Karpas-422 (cell line): ENCODE measurements around the gene PLXNA4. TPM values are rescaled to one million over a fixed set of nuclear protein-coding genes. Genes with fewer than 3 reads are reported as not detected.

Source experiments
- DNase-seq: peaks from one replicate; pipeline ENCODE4 v3.0.0-alpha.2; 2015
- H2AFZ ChIP-seq: fragments of 200-600 bp; sonication (generic); 2 replicates; pipeline ENCODE4 v1.6.1; 2014; ENCODE audit warnings: antibody characterized with exemption, low read length, mixed read lengths
- H3K27ac ChIP-seq: fragments of 200-600 bp; sonication (generic); 2 replicates; pipeline ENCODE4 v1.5.1; 2014; ENCODE audit warnings: mild to moderate bottlenecking, low read length, moderate library complexity
- H3K27me3 ChIP-seq: fragments of 200-600 bp; sonication (generic); 2 replicates; pipeline ENCODE4 v1.6.1; 2014; ENCODE audit warnings: low read length, mixed read lengths
- H3K36me3 ChIP-seq: fragments of 200-600 bp; sonication (generic); 2 replicates; pipeline ENCODE4 v1.6.1; 2014; ENCODE audit warnings: low read length, mixed read lengths; ENCODE audit not compliant: insufficient read depth
- H3K4me1 ChIP-seq: fragments of 200-600 bp; sonication (generic); 2 replicates; pipeline ENCODE4 v1.6.1; 2014; ENCODE audit warnings: mild to moderate bottlenecking, low read length, mixed read lengths
- H3K4me2 ChIP-seq: fragments of 200-600 bp; sonication (generic); 2 replicates; pipeline ENCODE4 v1.6.1; 2014; ENCODE audit warnings: low read length, low read depth, mild to moderate bottlenecking; ENCODE audit not compliant: poor library complexity, severe bottlenecking
- H3K4me3 ChIP-seq: fragments of 200-600 bp; sonication (generic); 2 replicates; pipeline ENCODE4 v1.5.1; 2014; ENCODE audit warnings: mild to moderate bottlenecking, antibody characterized with exemption, low read length, mixed read lengths
- H3K79me2 ChIP-seq: fragments of 200-600 bp; sonication (generic); 2 replicates; pipeline ENCODE4 v1.6.1; 2014; ENCODE audit warnings: mild to moderate bottlenecking, low read length, mixed read lengths
- H3K9ac ChIP-seq: fragments of 200-600 bp; sonication (generic); 2 replicates; pipeline ENCODE4 v1.6.0; 2014; ENCODE audit warnings: low read length
- H3K9me2 ChIP-seq: fragments of 200-600 bp; sonication (generic), shearing (Covaris generic); replicated peaks from 2 replicates; pipeline ENCODE4 v1.6.0; 2014; ENCODE audit warnings: mild to moderate bottlenecking, low read length, moderate library complexity; ENCODE audit not compliant: insufficient read depth
- H3K9me3 ChIP-seq: fragments of 300-700, 200-600 bp; sonication (generic); 2 replicates; pipeline ENCODE4 v1.6.1; 2014; ENCODE audit warnings: low read length, mixed read lengths
- H4K20me1 ChIP-seq: fragments of 200-600 bp; sonication (generic); 2 replicates; pipeline ENCODE4 v1.6.1; 2014; ENCODE audit warnings: mild to moderate bottlenecking, antibody characterized with exemption, low read length, low read depth; ENCODE audit not compliant: insufficient read depth
- total RNA-seq: library from RNA; depleted of rRNA; stranded (reverse); fragments of >200 nt; shearing (Covaris generic); gene quantifications from 2 replicates; pipeline ENCODE4 v1.2.3, GENCODE V29; 2014; ENCODE audit warnings: low replicate concordance

PLXNA4 gene
- total RNA-seq, 1 experiment from 2014 or later = 0.48 TPM

GRCh38 chr7:132504852-132505251 is 71.4 kb downstream of the PLXNA4 start:
- no peaks in the 10 kb centered on the region for H3K36me3 ChIP-seq

GRCh38 chr7:132504071-132504470 is 72.2 kb downstream of the PLXNA4 start:
- Histone ChIP-seq H3K79me2 (no peaks in the 10 kb centered on the region), H3K9ac (no peak overlapping the region), H3K27me3 (no peaks in the 10 kb centered on the region), H3K27ac (no peak overlapping the region), H2AFZ (no peak overlapping the region), H3K4me3 (no peak overlapping the region), H3K4me2 (no peak overlapping the region), H3K4me1 (no peaks in the 10 kb centered on the region), H3K9me3 (no peaks in the 10 kb centered on the region), H4K20me1 (no peaks in the 10 kb centered on the region), H3K36me3 (no peaks in the 10 kb centered on the region), H3K9me2 (no peaks in the 10 kb centered on the region)
- DNase-seq = no peak

More at GRCh38 chr7:132504852-132505251, 71.4 kb downstream of the PLXNA4 start:
- no peak overlapping the region for H3K9ac ChIP-seq
- no peak for DNase-seq
- no peak overlapping the region for H3K4me3 ChIP-seq
- no peak overlapping the region for H2AFZ ChIP-seq
- no peaks in the 10 kb centered on the region for H4K20me1 ChIP-seq
- no peak overlapping the region for H3K27ac ChIP-seq
- H3K27me3 ChIP-seq = no peaks in the 10 kb centered on the region
- no peaks in the 10 kb centered on the region for H3K9me3 ChIP-seq
- no peaks in the 10 kb centered on the region for H3K4me1 ChIP-seq
- no peaks in the 10 kb centered on the region for H3K9me2 ChIP-seq
- no peaks in the 10 kb centered on the region for H3K79me2 ChIP-seq
- no peak overlapping the region for H3K4me2 ChIP-seq

- H3K4me3 ChIP-seq = no peak overlapping the region
- no peaks in the 10 kb centered on the region for H3K9me2 ChIP-seq
- no peak overlapping the region for H3K9ac ChIP-seq
- no peaks in the 10 kb centered on the region for H3K36me3 ChIP-seq
- H3K4me1 ChIP-seq = no peaks in the 10 kb centered on the region
- H3K27ac ChIP-seq = no peak overlapping the region
- H3K4me2 ChIP-seq = no peak overlapping the region
- no peaks in the 10 kb centered on the region for H3K9me3 ChIP-seq
- H3K27me3 ChIP-seq = no peaks in the 10 kb centered on the region
- DNase-seq = peak; percentile 52
- H2AFZ ChIP-seq = no peak overlapping the region
- H3K79me2 ChIP-seq = no peaks in the 10 kb centered on the region
- H4K20me1 ChIP-seq = no peaks in the 10 kb centered on the region
These were observed 72.9 kb downstream of the PLXNA4 start for GRCh38 chr7:132503415-132503814.

- no peak overlapping the region for H3K4me2 ChIP-seq
- DNase-seq = no peak
- no peaks in the 10 kb centered on the region for H3K9me3 ChIP-seq
- no peaks in the 10 kb centered on the region for H3K27me3 ChIP-seq
- no peak overlapping the region for H3K27ac ChIP-seq
- H2AFZ ChIP-seq = no peak overlapping the region
- no peak overlapping the region for H3K4me3 ChIP-seq
- no peaks in the 10 kb centered on the region for H3K36me3 ChIP-seq
- no peak overlapping the region for H3K9ac ChIP-seq
- H4K20me1 ChIP-seq = no peaks in the 10 kb centered on the region
- no peaks in the 10 kb centered on the region for H3K79me2 ChIP-seq
- no peaks in the 10 kb centered on the region for H3K4me1 ChIP-seq
- no peaks in the 10 kb centered on the region for H3K9me2 ChIP-seq
These were observed 74.3 kb downstream of the PLXNA4 start for GRCh38 chr7:132501956-132502355.

- Histone ChIP-seq H3K79me2 (no peaks in the 10 kb centered on the region), H3K27me3 (no peaks in the 10 kb centered on the region), H3K4me3 (no peak overlapping the region), H4K20me1 (no peaks in the 10 kb centered on the region), H3K27ac (no peak overlapping the region), H3K9me3 (no peaks in the 10 kb centered on the region), H2AFZ (no peak overlapping the region), H3K9ac (no peak overlapping the region), H3K4me2 (no peak overlapping the region), H3K36me3 (no peaks in the 10 kb centered on the region), H3K4me1 (no peaks in the 10 kb centered on the region), H3K9me2 (no peaks in the 10 kb centered on the region)
- DNase-seq = no peak
These were observed 75.4 kb downstream of the PLXNA4 start for GRCh38 chr7:132500727-132501440.

- Histone ChIP-seq H3K9me3 (no peaks in the 10 kb centered on the region), H2AFZ (no peak overlapping the region), H4K20me1 (no peaks in the 10 kb centered on the region), H3K36me3 (no peaks in the 10 kb centered on the region), H3K79me2 (no peaks in the 10 kb centered on the region), H3K4me1 (no peaks in the 10 kb centered on the region), H3K27me3 (no peaks in the 10 kb centered on the region), H3K4me3 (no peak overlapping the region), H3K9ac (no peak overlapping the region), H3K27ac (no peak overlapping the region), H3K4me2 (no peak overlapping the region), H3K9me2 (no peaks in the 10 kb centered on the region)
- DNase-seq = no peak
These were observed 76.8 kb downstream of the PLXNA4 start for GRCh38 chr7:132499487-132499886.

- no peak overlapping the region for H3K4me2 ChIP-seq
- H3K79me2 ChIP-seq = no peaks in the 10 kb centered on the region
- H3K36me3 ChIP-seq = no peaks in the 10 kb centered on the region
- no peaks in the 10 kb centered on the region for H3K27me3 ChIP-seq
- H4K20me1 ChIP-seq = no peaks in the 10 kb centered on the region
- no peaks in the 10 kb centered on the region for H3K9me3 ChIP-seq
- no peak overlapping the region for H3K27ac ChIP-seq
- no peak overlapping the region for H3K9ac ChIP-seq
- no peak for DNase-seq
- no peaks in the 10 kb centered on the region for H3K4me1 ChIP-seq
- no peaks in the 10 kb centered on the region for H3K9me2 ChIP-seq
- H2AFZ ChIP-seq = no peak overlapping the region
- H3K4me3 ChIP-seq = no peak overlapping the region
These were observed 77.2 kb downstream of the PLXNA4 start for GRCh38 chr7:132499065-132499464.

GRCh38 chr7:132498319-132498718 is 78.0 kb downstream of the PLXNA4 start:
- Histone ChIP-seq H3K9ac (no peak overlapping the region), H3K79me2 (no peaks in the 10 kb centered on the region), H3K4me1 (no peaks in the 10 kb centered on the region), H3K4me3 (no peak overlapping the region), H4K20me1 (no peaks in the 10 kb centered on the region), H3K9me2 (no peaks in the 10 kb centered on the region), H3K27me3 (no peaks in the 10 kb centered on the region), H3K9me3 (no peaks in the 10 kb centered on the region), H3K27ac (no peak overlapping the region), H3K4me2 (no peak overlapping the region), H3K36me3 (no peaks in the 10 kb centered on the region), H2AFZ (no peak overlapping the region)
- DNase-seq = no peak
